ENCODE measurements around the gene SPHK1. TPM values are rescaled to one million over a fixed set of nuclear protein-coding genes. Genes with fewer than 3 reads are reported as not detected.
A peak's percentile ranks its signal among the peaks of the same experiment; 100 is the strongest.

The SPHK1 gene
- total RNA-seq, 2 donors from 2014 or later: 4.8 to 27.9 TPM

- no peak for DNase-seq
- intact Hi-C loops (cut with DNase I): no loop called here
- ATAC-seq: no peak
Measured at GRCh38 chr17:76420356-76421043, 36.1 kb downstream of the SPHK1 start.

DNA sequence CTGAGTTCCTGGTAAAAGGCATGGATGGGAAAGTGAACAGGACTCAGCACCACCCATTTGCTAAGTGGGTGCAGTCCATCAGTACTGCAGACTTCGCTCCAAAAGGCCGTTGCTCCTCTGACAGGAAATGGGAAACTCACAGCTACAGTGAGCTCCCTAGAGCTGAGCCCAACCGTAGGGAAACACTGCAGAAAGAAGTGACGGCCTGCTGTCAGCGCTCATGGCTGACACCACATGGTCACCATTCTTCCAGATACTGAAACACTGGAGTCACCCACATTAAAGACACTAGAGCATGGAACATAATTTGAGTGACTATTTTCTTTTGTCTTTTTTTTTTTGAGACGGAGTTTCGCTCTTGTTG is 36.6 kb downstream of the SPHK1 start:
- intact Hi-C loops (cut with DNase I): no loop called here
- peak; percentile 83 to 90 for ATAC-seq
- DNase-seq: peak; percentile 56

GRCh38 chr17:76422406-76422805 is 38.0 kb downstream of the SPHK1 start:
- DNase-seq (no peak), ATAC-seq (no peak)
- intact Hi-C loops (cut with DNase I): no loop called here

DNA sequence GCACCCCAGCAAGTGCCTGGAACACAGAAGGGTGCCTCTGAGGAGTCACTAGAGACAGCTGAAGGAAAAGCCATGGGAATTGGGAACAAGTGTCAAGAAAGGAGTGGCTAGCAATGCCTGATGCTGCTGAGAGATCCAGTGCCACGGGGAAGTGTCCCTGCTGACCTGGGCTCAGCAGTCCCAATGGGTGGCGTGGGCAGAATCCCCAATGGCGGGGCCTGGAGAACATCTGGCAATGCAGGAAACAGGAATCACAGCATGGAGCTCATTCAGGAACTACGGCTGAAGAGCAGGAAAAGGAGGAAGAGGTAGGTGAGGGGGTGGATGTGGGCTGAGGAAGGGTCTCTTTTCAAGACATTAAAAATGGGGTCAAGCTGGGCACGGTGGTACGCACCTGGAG is 38.5 kb downstream of the SPHK1 start:
- intact Hi-C loops (cut with DNase I): no loop called here
- ATAC-seq (no peak), DNase-seq (no peak)

- no peak for ATAC-seq
- DNase-seq: no peak
- intact Hi-C loops (cut with DNase I): no loop called here
Measured at GRCh38 chr17:76426853-76427252, 42.4 kb downstream of the SPHK1 start.

GRCh38 chr17:76427501-76428231 is 43.3 kb downstream of the SPHK1 start:
- DNase-seq (no peak), ATAC-seq (peak; percentile 34 to 41)
- intact Hi-C loops (cut with DNase I): no loop called here

- no peak for ATAC-seq
- intact Hi-C loops (cut with DNase I): no loop called here
- DNase-seq: no peak
Measured at GRCh38 chr17:76428511-76428910, 44.1 kb downstream of the SPHK1 start.

- DNase-seq: no peak
- no peak for ATAC-seq
- intact Hi-C loops (cut with DNase I): no loop called here
Measured at GRCh38 chr17:76431509-76431908, 47.1 kb downstream of the SPHK1 start.

- intact Hi-C loops (cut with DNase I): no loop called here
- peak; percentile 51 to 68 for ATAC-seq
- no peak for DNase-seq
Measured at GRCh38 chr17:76432004-76432403, 47.6 kb downstream of the SPHK1 start.

GRCh38 chr17:76432712-76433336 is 48.4 kb downstream of the SPHK1 start:
- ATAC-seq (no peak), DNase-seq (no peak)
- intact Hi-C loops (cut with DNase I): no loop called here

DNA sequence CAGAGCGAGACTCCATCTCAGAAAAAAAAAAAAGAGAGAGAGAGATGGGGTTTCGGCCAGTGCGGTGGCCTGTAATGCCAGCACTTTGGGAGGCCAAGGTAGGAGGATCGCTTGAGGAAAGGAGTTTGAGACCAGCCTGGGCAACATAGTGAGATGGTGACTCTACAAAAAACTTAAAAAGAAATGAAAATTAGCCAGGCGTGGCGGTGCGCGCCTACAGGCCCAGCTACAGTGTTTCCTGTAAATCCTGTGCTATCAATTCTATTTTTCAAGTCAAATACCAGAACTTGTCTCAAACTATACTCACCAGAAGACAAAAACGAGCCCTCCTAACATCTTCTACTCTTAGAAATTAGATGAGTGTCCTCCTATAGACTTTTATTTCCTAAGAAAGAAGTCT is 49.3 kb downstream of the SPHK1 start:
- intact Hi-C loops (cut with DNase I): no loop called here
- ATAC-seq (no peak), DNase-seq (no peak)

GRCh38 chr17:76434870-76435269 is 50.5 kb downstream of the SPHK1 start:
- ATAC-seq: peak in 1 of 2 donors; percentile 20
- DNase-seq: no peak
- intact Hi-C loops (cut with DNase I): no loop called here

- intact Hi-C loops (cut with DNase I): no loop called here
Measured at GRCh38 chr17:76435751-76436150, 51.3 kb downstream of the SPHK1 start.

More at GRCh38 chr17:76435751-76436150, 51.3 kb downstream of the SPHK1 start:
- DNase-seq (no peak), ATAC-seq (peak; percentile 19 to 31)

Other genes with a start within 250 kb of the SPHK1 start
- not detected for gene FOXJ1, start 243.4 kb upstream of the SPHK1 start, total RNA-seq
- 10 to 100 TPM; 11.1 to 19.9 TPM for gene RNF157, start 144.1 kb upstream of the SPHK1 start, total RNA-seq
- 10 to 100 TPM; 21.3 to 30.8 TPM for gene UBALD2, start 119.3 kb upstream of the SPHK1 start, total RNA-seq
- 1 to 10 TPM; 1.9 to 3.9 TPM for gene QRICH2, start 76.3 kb upstream of the SPHK1 start, total RNA-seq
- 10 to 100 TPM; 38.9 to 39.3 TPM for gene PRPSAP1, start 30.7 kb upstream of the SPHK1 start, total RNA-seq
- gene UBE2O, start 68.5 kb downstream of the SPHK1 start, total RNA-seq: 10 to 100 TPM; 28.3 to 29.1 TPM
- gene AANAT, start 83.0 kb downstream of the SPHK1 start, total RNA-seq: not detected
- 10 to 100 TPM; 16.0 to 18.9 TPM for gene RHBDF2, start 116.8 kb downstream of the SPHK1 start, total RNA-seq
- gene CYGB, start 153.1 kb downstream of the SPHK1 start, total RNA-seq: 10 to 100 TPM; 45.7 to 70.8 TPM
- gene PRCD, start 155.4 kb downstream of the SPHK1 start, total RNA-seq: 1 to 10 TPM; 5.5 to 7.7 TPM
- 1 to 10 TPM; 5.0 to 5.1 TPM for gene ST6GALNAC2, start 201.3 kb downstream of the SPHK1 start, total RNA-seq

Data from left cardiac atrium (tissue), 4 donors.